WTC11 (cell line): ENCODE results near the gene LAMA3. TPM values are rescaled to one million over a fixed set of nuclear protein-coding genes. Genes with fewer than 3 reads are reported as not detected.

Experiments
- ATAC-seq: fragments of 200-7000 bp; cut with Tn5 transposase; 2 replicates; pipeline ENCODE4 v1.10.0; 2021; ENCODE audit warnings: mild to moderate bottlenecking, moderate library complexity
- CTCF ChIA-PET: fragments of 300-600 bp; sonication (Branson Sonifier 250); formaldehyde crosslinking; loops from one replicate; lab custom pipeline; 2021; ENCODE audit warnings: antibody characterized with exemption; lab: Charles Lee
- POLR2A ChIA-PET: fragments of 350-600 bp; sonication (Branson Sonifier 250); formaldehyde crosslinking; loops from one replicate; lab custom pipeline; 2021; ENCODE audit warnings: antibody characterized with exemption; lab: Charles Lee
- DNase-seq: peaks from one replicate; pipeline ENCODE4 v3.0.0; 2021; ENCODE audit warnings: low spot score
- H3K27ac Mint-ChIP-seq: 2 replicates; pipeline ENCODE4 v1.8.0; 2021; ENCODE audit warnings: mixed read lengths
- H3K27me3 Mint-ChIP-seq: 2 replicates; pipeline ENCODE4 v1.8.0; 2021; ENCODE audit warnings: low read depth, mild to moderate bottlenecking, moderate library complexity, mixed read lengths
- H3K36me3 Mint-ChIP-seq: 2 replicates; pipeline ENCODE4 v1.8.0; 2021; ENCODE audit warnings: mixed read lengths
- H3K4me1 Mint-ChIP-seq: 2 replicates; pipeline ENCODE4 v1.8.0; 2022; ENCODE audit warnings: mixed read lengths
- H3K4me3 Mint-ChIP-seq: 2 replicates; pipeline ENCODE4 v1.8.0; 2021; ENCODE audit warnings: mild to moderate bottlenecking, moderate library complexity, mixed read lengths
- H3K9me3 Mint-ChIP-seq: 2 replicates; pipeline ENCODE4 v1.8.0; 2021; ENCODE audit warnings: mixed read lengths
- ATF3 ChIP-seq: sonication (generic); formaldehyde crosslinking; conservative IDR thresholded peaks from 2 replicates; pipeline ENCODE4 v1.8.1; 2022; ENCODE audit warnings: mild to moderate bottlenecking, missing genetic modification reagents
- CREM ChIP-seq: sonication (generic); formaldehyde crosslinking; IDR thresholded peaks from 2 replicates; pipeline ENCODE4 v1.8.1; 2022; ENCODE audit warnings: mild to moderate bottlenecking, missing genetic modification reagents, moderate library complexity
- CTCF ChIP-seq: fragments of 200-600 bp; IDR thresholded peaks from 2 replicates; pipeline ENCODE4 v1.8.0; 2022; ENCODE audit warnings: antibody characterized with exemption
- E2F1 ChIP-seq: sonication (generic); formaldehyde crosslinking; IDR thresholded peaks from 2 replicates; pipeline ENCODE4 v1.8.0; 2022; ENCODE audit warnings: mild to moderate bottlenecking, missing genetic modification reagents
- ESRRA ChIP-seq: sonication (generic); formaldehyde crosslinking; IDR thresholded peaks from 2 replicates; pipeline ENCODE4 v1.8.1; 2022; ENCODE audit warnings: mild to moderate bottlenecking, missing genetic modification reagents, borderline replicate concordance
- FOXJ3 ChIP-seq: sonication (generic); formaldehyde crosslinking; IDR thresholded peaks from 2 replicates; pipeline ENCODE4 v1.9.0; 2021; ENCODE audit warnings: missing genetic modification reagents, mild to moderate bottlenecking, borderline replicate concordance
- FOXK1 ChIP-seq: sonication (generic); formaldehyde crosslinking; IDR thresholded peaks from 2 replicates; pipeline ENCODE4 v1.8.0; 2022; ENCODE audit warnings: mild to moderate bottlenecking, moderate library complexity, missing genetic modification reagents
- FOXP4 ChIP-seq: sonication (generic); formaldehyde crosslinking; IDR thresholded peaks from 2 replicates; pipeline ENCODE4 v1.8.0; 2022; ENCODE audit warnings: mild to moderate bottlenecking, missing genetic modification reagents
- KAT7 ChIP-seq: sonication (generic); formaldehyde crosslinking; IDR thresholded peaks from 2 replicates; pipeline ENCODE4 v1.8.1; 2023; ENCODE audit warnings: missing genetic modification reagents, mild to moderate bottlenecking, borderline replicate concordance
- RELA ChIP-seq: sonication (generic); formaldehyde crosslinking; IDR thresholded peaks from 2 replicates; pipeline ENCODE4 v1.8.1; 2022; ENCODE audit warnings: missing genetic modification reagents, mild to moderate bottlenecking, borderline replicate concordance
- RORB ChIP-seq: fragments of 250-450 bp; sonication (Bioruptor Pico); IDR thresholded peaks from 2 replicates; pipeline ENCODE4 v1.9.0; 2021; ENCODE audit warnings: mild to moderate bottlenecking
- SMAD3 ChIP-seq: sonication (generic); formaldehyde crosslinking; IDR thresholded peaks from 2 replicates; pipeline ENCODE4 v1.8.0; 2022; ENCODE audit warnings: missing genetic modification reagents, mild to moderate bottlenecking, borderline replicate concordance
- TP53 ChIP-seq: sonication (generic); formaldehyde crosslinking; IDR thresholded peaks from 2 replicates; pipeline ENCODE4 v1.8.1; 2023; ENCODE audit warnings: mild to moderate bottlenecking, missing genetic modification reagents
- USF1 ChIP-seq: sonication (generic); formaldehyde crosslinking; IDR thresholded peaks from 2 replicates; pipeline ENCODE4 v1.8.0; 2022; ENCODE audit warnings: mild to moderate bottlenecking, missing genetic modification reagents
- ZNF396 ChIP-seq: fragments of 250-450 bp; sonication (Bioruptor Pico); IDR thresholded peaks from 2 replicates; pipeline ENCODE4 v1.8.0; 2021; ENCODE audit warnings: mild to moderate bottlenecking, moderate library complexity, borderline replicate concordance
- ZNF425 ChIP-seq: fragments of 250-450 bp; sonication (Bioruptor Pico); conservative IDR thresholded peaks from 2 replicates; pipeline ENCODE4 v1.9.0; 2021; ENCODE audit warnings: mild to moderate bottlenecking
- ZNF532 ChIP-seq: fragments of 250-450 bp; sonication (Bioruptor Pico); IDR thresholded peaks from 2 replicates; pipeline ENCODE4 v1.9.0; 2021; ENCODE audit warnings: mild to moderate bottlenecking, borderline replicate concordance
- ZSCAN18 ChIP-seq: fragments of 250-450 bp; sonication (Bioruptor Pico); IDR thresholded peaks from 2 replicates; pipeline ENCODE4 v2.1.2; 2022; ENCODE audit warnings: mild to moderate bottlenecking, moderate library complexity
- total RNA-seq: library from RNA; stranded (reverse); gene quantifications from 3 replicates; pipeline ENCODE4 v1.2.3, GENCODE V29; 2021

LAMA3 gene
- total RNA-seq, 1 experiment from 2014 or later, result 0.83 TPM

- TF ChIP-seq FOXP4 (no peak), FOXJ3 (CRISPR knock-in tag) (no peak), KAT7 (no peak), RORB (CRISPR knock-in tag) (no peak), RELA (CRISPR knock-in tag) (no peak), SMAD3 (CRISPR knock-in tag) (no peak), ZSCAN18 (CRISPR knock-in tag) (no peak), TP53 (CRISPR knock-in tag) (no peak), FOXK1 (no peak), ZNF425 (CRISPR knock-in tag) (no peak), CTCF (no peak)
- TF ChIP-seq, all 79 proteins: peak for 0
Measured at GRCh38 chr18:23889907-23890306, 200.7 kb downstream of the LAMA3 start (continued).

GRCh38 chr18:23890589-23890988, 201.3 kb downstream of the LAMA3 start:
- no peak overlapping the region for H3K4me3 Mint-ChIP-seq
- POLR2A ChIA-PET, result no interaction called here
- ATAC-seq, result no peak
- no peak for DNase-seq
- peaks cover 2% of the 10 kb centered on the region; the same call in 1 of the 2 replicates for H3K4me1 Mint-ChIP-seq
- CTCF ChIA-PET, result no interaction called here
- no peak overlapping the region for H3K27ac Mint-ChIP-seq
- no peaks in the 10 kb centered on the region; the same call in 1 of the 2 replicates for H3K27me3 Mint-ChIP-seq
- no peaks in the 10 kb centered on the region for H3K36me3 Mint-ChIP-seq
- TF ChIP-seq ZNF396 (no peak), ZNF532 (no peak), CTCF (no peak), RELA (CRISPR knock-in tag) (no peak), ESRRA (CRISPR knock-in tag) (no peak), ATF3 (CRISPR knock-in tag) (no peak), CREM (CRISPR knock-in tag) (no peak), E2F1 (CRISPR knock-in tag) (no peak), USF1 (CRISPR knock-in tag) (no peak)
- TF ChIP-seq, all 79 proteins: peak for 0
- H3K9me3 Mint-ChIP-seq, result no peaks in the 10 kb centered on the region
